K562 (cell line): Measurements from ENCODE around the gene PMF1. TPM values are rescaled to one million over a fixed set of nuclear protein-coding genes. Genes with fewer than 3 reads are reported as not detected.
A peak's percentile ranks its signal among the peaks of the same experiment; 100 is the strongest.

ENCODE experiments used
- CCNT2 ChIP-seq: IDR thresholded peaks from 2 replicates; pipeline ENCODE4 v1.6.1; 2011; ENCODE audit warnings: borderline replicate concordance, low read depth, mild to moderate bottlenecking, moderate library complexity, mixed read lengths, low read length; ENCODE audit not compliant: insufficient read length; ENCODE audit errors: extremely low read depth
- E2F1 ChIP-seq: sonication (generic); formaldehyde crosslinking; IDR thresholded peaks from 2 replicates; pipeline ENCODE4 v1.8.1; 2023; ENCODE audit warnings: mild to moderate bottlenecking, missing genetic modification reagents, moderate library complexity
- HMBOX1 ChIP-seq: sonication (generic); IDR thresholded peaks from 2 replicates; pipeline ENCODE4 v1.6.1; 2016
- LEF1 ChIP-seq: fragments of 450-650 bp; IDR thresholded peaks from 2 replicates; pipeline ENCODE4 v1.6.1; 2016; ENCODE audit warnings: mild to moderate bottlenecking
- MTA1 ChIP-seq: fragments of 450-650 bp; IDR thresholded peaks from 2 replicates; pipeline ENCODE4 v1.6.1; 2017; ENCODE audit warnings: borderline replicate concordance
- NFE2L1 ChIP-seq: fragments of 450-650 bp; IDR thresholded peaks from 2 replicates; pipeline ENCODE4 v1.6.1; 2016; ENCODE audit warnings: missing genetic modification characterization, low read depth, mild to moderate bottlenecking, missing compliant biosample characterization, moderate library complexity, borderline replicate concordance
- NFXL1 ChIP-seq: fragments of 450-650 bp; formaldehyde crosslinking; IDR thresholded peaks from 2 replicates; pipeline ENCODE4 v1.4.0; 2021; ENCODE audit warnings: mild to moderate bottlenecking
- NR2F6 ChIP-seq: fragments of 450-650 bp; formaldehyde crosslinking; IDR thresholded peaks from 2 replicates; pipeline ENCODE4 v1.4.0; 2020; ENCODE audit warnings: mild to moderate bottlenecking
- PHF8 ChIP-seq: fragments of 200-600 bp; sonication (generic); IDR thresholded peaks from 2 replicates; pipeline ENCODE4 v1.6.1; 2012; ENCODE audit warnings: mixed run types, mild to moderate bottlenecking, inconsistent platforms, low read length, moderate library complexity, borderline replicate concordance
- PTBP1 ChIP-seq: fragments of 200-400 bp; formaldehyde crosslinking; IDR thresholded peaks from 2 replicates; pipeline ENCODE4 v1.6.1; 2017; ENCODE audit warnings: low read depth, low read length
- RAD21 ChIP-seq, 2 experiments: fragments of 250-450 bp in 1 of 2; fragments of 450-650 bp in 1 of 2; sonication (Bioruptor Pico) in 1 of 2; formaldehyde crosslinking in 1 of 2; IDR thresholded peaks in 1 of 2; conservative IDR thresholded peaks in 1 of 2; 2 replicates each; pipeline versions ENCODE4 v1.4.0 to v1.8.0; 2020 to 2022; ENCODE audit warnings: mild to moderate bottlenecking in 2 of 2, moderate library complexity in 1 of 2
- RBM14 ChIP-seq: fragments of 200-400 bp; formaldehyde crosslinking; IDR thresholded peaks from 2 replicates; pipeline ENCODE4 v1.6.1; 2018; ENCODE audit warnings: low read depth, mild to moderate bottlenecking, low read length, moderate library complexity, borderline replicate concordance; ENCODE audit not compliant: insufficient read depth
- SPI1 ChIP-seq: IDR thresholded peaks from 2 replicates; pipeline ENCODE4 v1.6.1; 2011; ENCODE audit warnings: low read depth, low read length, control low read depth, borderline replicate concordance
- SREBF1 ChIP-seq: fragments of 150-350 bp; IDR thresholded peaks from 2 replicates; pipeline ENCODE4 v1.6.1; 2014; ENCODE audit warnings: antibody characterized with exemption, low read depth, low read length, borderline replicate concordance
- TEAD2 ChIP-seq: fragments of 450-650 bp; IDR thresholded peaks from 2 replicates; pipeline ENCODE4 v1.6.1; 2016; ENCODE audit warnings: missing genetic modification characterization, control low read depth, missing compliant biosample characterization
- XRCC3 ChIP-seq: fragments of 450-650 bp; IDR thresholded peaks from 2 replicates; pipeline ENCODE4 v1.6.1; 2017; ENCODE audit warnings: mild to moderate bottlenecking, moderate library complexity
- ZBTB26 ChIP-seq: fragments of 450-650 bp; formaldehyde crosslinking; IDR thresholded peaks from 2 replicates; pipeline ENCODE4 v1.4.0; 2022; ENCODE audit warnings: missing genetic modification characterization
- ZC3H11A ChIP-seq: IDR thresholded peaks from 2 replicates; pipeline ENCODE4 v1.6.1; 2012; ENCODE audit warnings: low read depth, low read length, improper control_type of control experiment
- ZNF133 ChIP-seq: fragments of 250-450 bp; sonication (Bioruptor Pico); IDR thresholded peaks from 2 replicates; pipeline ENCODE4 v1.4.0; 2020; ENCODE audit warnings: mild to moderate bottlenecking
- ZNF232 ChIP-seq: sonication (generic); formaldehyde crosslinking; IDR thresholded peaks from 2 replicates; pipeline ENCODE4 v1.8.0; 2022; ENCODE audit warnings: mild to moderate bottlenecking, missing genetic modification reagents
- ZNF445 ChIP-seq: fragments of 250-450 bp; sonication (Bioruptor Pico); IDR thresholded peaks from 2 replicates; pipeline ENCODE4 v1.4.0; 2020; ENCODE audit warnings: low read depth, mild to moderate bottlenecking, moderate library complexity
- ZNF511 ChIP-seq: sonication (generic); formaldehyde crosslinking; IDR thresholded peaks from 2 replicates; pipeline ENCODE4 v1.8.0; 2022; ENCODE audit warnings: mild to moderate bottlenecking, missing genetic modification reagents
- polyA plus RNA-seq, 8 experiments: library from polyadenylated mRNA; depleted of rRNA in 4 of 8; stranded (reverse) in 5 of 8; unstranded in 3 of 8; fragments of >200 nt; fragmentation: Nextera tagmentation in 2 of 8; fragmentation: Illumina TruSeq in 1 of 8; extraction: Ambion mirVana in 2 of 8; extraction: Trizol in 1 of 8; gene quantifications; 2 replicates each; pipeline versions ENCODE4 v1.2.1 to v1.2.3, GENCODE V29; 2011 to 2014; ENCODE audit warnings: inconsistent platforms in 1 of 8, missing spikeins in 1 of 8
- total RNA-seq, 7 experiments: library from RNA; depleted of rRNA in 6 of 7; stranded (reverse); fragments of >200 nt in 6 of 7; fragmentation: Illumina TruSeq in 2 of 7; extraction: Trizol in 2 of 7; gene quantifications; 2 replicates each; pipeline versions ENCODE4 v1.2.1 to v1.2.3, GENCODE V29; 2011 to 2021; ENCODE audit warnings: low replicate concordance in 1 of 7
- TF ChIP-seq, protein P1 (sequence below): fragments of 450-650 bp; IDR thresholded peaks from 2 replicates; pipeline ENCODE4 v1.6.1; 2018; ENCODE audit warnings: mild to moderate bottlenecking, low read depth; ENCODE audit not compliant: partially characterized antibody

Gene PMF1
- total and polyA plus RNA-seq, 9 of the 15 experiments (the other 6 are each of a cell fraction or from before 2014, with no cell fraction given), result 9.4 to 92.9 (median 71.0) TPM

DNA sequence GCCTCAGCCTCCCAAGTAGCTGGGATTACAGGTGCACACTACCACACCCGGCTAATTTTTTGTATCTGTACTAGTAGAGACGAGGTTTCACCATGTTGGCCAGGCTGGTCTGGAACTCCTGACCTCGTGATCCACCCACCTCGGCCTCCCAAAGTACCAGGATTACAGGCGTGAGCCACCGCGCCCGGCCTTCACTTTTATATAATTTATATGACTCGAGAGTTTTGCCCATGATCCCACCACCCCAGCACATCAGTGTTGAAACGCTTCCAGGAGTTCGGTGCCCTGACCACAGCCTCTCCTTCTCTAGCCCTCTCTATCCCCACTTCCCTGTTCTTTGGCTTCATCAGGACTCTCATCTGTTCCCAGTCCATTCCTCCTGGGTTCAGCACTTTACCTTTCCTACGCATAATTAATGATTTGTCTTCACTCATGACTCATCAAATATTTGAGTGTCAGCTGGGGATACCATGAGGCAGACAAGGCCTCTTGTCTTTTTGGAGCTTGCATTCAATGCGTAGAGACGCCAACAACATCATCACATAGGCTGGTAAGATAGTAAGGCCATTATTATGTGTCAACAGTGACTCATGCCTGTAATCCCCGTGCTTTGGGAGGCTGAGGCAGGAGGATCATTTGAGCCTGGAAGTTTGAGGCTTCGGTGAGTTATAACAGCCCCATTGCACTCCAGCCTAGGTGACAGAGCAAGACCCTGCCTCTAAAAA lies 1.4 kb downstream of the PMF1 start (continued):
- no peak for TF ChIP-seq NR2F6 (CRISPR knock-in tag)
- TF ChIP-seq ZC3H11A, result no peak
- no peak for TF ChIP-seq ZNF232 (CRISPR knock-in tag)
- TF ChIP-seq ZBTB26 (CRISPR knock-in tag), result no peak
- TF ChIP-seq, protein P1, sequence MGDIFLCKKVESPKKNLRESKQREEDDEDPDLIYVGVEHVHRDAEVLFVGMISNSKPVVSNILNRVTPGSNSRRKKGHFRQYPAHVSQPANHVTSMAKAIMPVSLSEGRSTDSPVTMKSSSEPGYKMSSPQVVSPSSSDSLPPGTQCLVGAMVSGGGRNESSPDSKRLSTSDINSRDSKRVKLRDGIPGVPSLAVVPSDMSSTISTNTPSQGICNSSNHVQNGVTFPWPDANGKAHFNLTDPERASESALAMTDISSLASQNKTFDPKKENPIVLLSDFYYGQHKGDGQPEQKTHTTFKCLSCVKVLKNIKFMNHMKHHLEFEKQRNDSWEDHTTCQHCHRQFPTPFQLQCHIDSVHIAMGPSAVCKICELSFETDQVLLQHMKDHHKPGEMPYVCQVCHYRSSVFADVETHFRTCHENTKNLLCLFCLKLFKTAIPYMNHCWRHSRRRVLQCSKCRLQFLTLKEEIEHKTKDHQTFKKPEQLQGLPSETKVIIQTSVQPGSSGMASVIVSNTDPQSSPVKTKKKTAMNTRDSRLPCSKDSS, result no peak
- no peak for TF ChIP-seq PHF8
- TF ChIP-seq XRCC3, result no peak
- TF ChIP-seq ZNF133 (CRISPR knock-in tag), result no peak
- TF ChIP-seq ZNF445, result no peak
- TF ChIP-seq ZNF511 (CRISPR knock-in tag), result no peak
- no peak for TF ChIP-seq LEF1
- no peak for TF ChIP-seq PTBP1
- TF ChIP-seq MTA1, result no peak
- no peak for TF ChIP-seq SREBF1
- TF ChIP-seq TEAD2 (tag), result 0 out of 2 replicates have a peak, but pooled peaks have one; percentile 9
- TF ChIP-seq E2F1 (CRISPR knock-in tag), result no peak
- no peak for TF ChIP-seq NFXL1 (CRISPR knock-in tag)
- TF ChIP-seq RBM14, result no peak
- TF ChIP-seq SPI1, result peak; percentile 46; the same call in 1 of the 2 replicates
- TF ChIP-seq HMBOX1, result no peak
- TF ChIP-seq NFE2L1, result peak; percentile 88
- no peak for TF ChIP-seq CCNT2
- no peak for TF ChIP-seq RAD21 (CRISPR knock-in tag; conservative IDR thresholded peaks at IDR 0.05 in 1 of 2, IDR thresholded peaks at IDR 0.05 in 1 of 2)
